HG03066 (cell line): ENCODE measurements around the gene PKIB.
"Not testable (repeated sequence)": the region's sequence is repeated elsewhere in the genome, so short reads cannot be mapped to it uniquely, and the experiment has no call there.

ENCODE experiments used
- ATAC-seq: cut with Tn5 transposase; IDR thresholded peaks from one replicate; pipeline ENCODE4 v1.9.1; 2021; ENCODE audit warnings: low read depth; ENCODE audit not compliant: unreplicated experiment

PKIB gene

GRCh38 chr6:122609881-122610689 is at the start of gene PKIB:
Gene PKIB (plus strand): TSS chr6:122610405. CDS start chr6:122717795, 107,390 bp downstream.
- ATAC-seq = peak; percentile 86

- ATAC-seq = no peak
Observed at GRCh38 chr6:122563364-122564052, 46.7 kb upstream of the PKIB start.

GRCh38 chr6:122564230-122564629 is 46.0 kb upstream of the PKIB start:
- no peak for ATAC-seq

GRCh38 chr6:122565708-122566107 is 44.5 kb upstream of the PKIB start:
- ATAC-seq = no peak

- ATAC-seq = no peak
Observed at GRCh38 chr6:122567034-122567433, 43.2 kb upstream of the PKIB start.

- ATAC-seq = no peak
Observed at GRCh38 chr6:122568350-122568749, 41.9 kb upstream of the PKIB start.

GRCh38 chr6:122568797-122569221 is 41.4 kb upstream of the PKIB start:
- ATAC-seq = no peak

GRCh38 chr6:122569230-122569771 is 40.9 kb upstream of the PKIB start:
- no peak for ATAC-seq

- no peak for ATAC-seq
Observed at GRCh38 chr6:122571888-122572287, 38.3 kb upstream of the PKIB start.

- ATAC-seq = no peak
Observed at GRCh38 chr6:122576888-122577287, 33.3 kb upstream of the PKIB start.

GRCh38 chr6:122578961-122579360 is 31.2 kb upstream of the PKIB start:
- ATAC-seq = no peak

- ATAC-seq = no peak
Observed at GRCh38 chr6:122580737-122581136, 29.5 kb upstream of the PKIB start.

- no peak for ATAC-seq
Observed at GRCh38 chr6:122589115-122589514, 21.1 kb upstream of the PKIB start.

- ATAC-seq = not testable (repeated sequence)
Observed at GRCh38 chr6:122598295-122598694, 11.9 kb upstream of the PKIB start.

- ATAC-seq = no peak
Observed at GRCh38 chr6:122604676-122605075, 5.5 kb upstream of the PKIB start.

- ATAC-seq = peak; percentile 29
Observed at GRCh38 chr6:122610690-122611455, 668 bp downstream of the PKIB start.

- ATAC-seq = no peak
Observed at GRCh38 chr6:122612838-122613237, 2.6 kb downstream of the PKIB start.

- ATAC-seq = no peak
Observed at GRCh38 chr6:122614303-122614702, 4.1 kb downstream of the PKIB start.

- ATAC-seq = no peak
Observed at GRCh38 chr6:122615409-122615808, 5.2 kb downstream of the PKIB start.

GRCh38 chr6:122616877-122617276 is 6.7 kb downstream of the PKIB start:
- ATAC-seq = no peak

GRCh38 chr6:122619309-122619708 is 9.1 kb downstream of the PKIB start:
- ATAC-seq = no peak
